ENCODE results near the gene NCKAP5.

NCKAP5 gene

DNA sequence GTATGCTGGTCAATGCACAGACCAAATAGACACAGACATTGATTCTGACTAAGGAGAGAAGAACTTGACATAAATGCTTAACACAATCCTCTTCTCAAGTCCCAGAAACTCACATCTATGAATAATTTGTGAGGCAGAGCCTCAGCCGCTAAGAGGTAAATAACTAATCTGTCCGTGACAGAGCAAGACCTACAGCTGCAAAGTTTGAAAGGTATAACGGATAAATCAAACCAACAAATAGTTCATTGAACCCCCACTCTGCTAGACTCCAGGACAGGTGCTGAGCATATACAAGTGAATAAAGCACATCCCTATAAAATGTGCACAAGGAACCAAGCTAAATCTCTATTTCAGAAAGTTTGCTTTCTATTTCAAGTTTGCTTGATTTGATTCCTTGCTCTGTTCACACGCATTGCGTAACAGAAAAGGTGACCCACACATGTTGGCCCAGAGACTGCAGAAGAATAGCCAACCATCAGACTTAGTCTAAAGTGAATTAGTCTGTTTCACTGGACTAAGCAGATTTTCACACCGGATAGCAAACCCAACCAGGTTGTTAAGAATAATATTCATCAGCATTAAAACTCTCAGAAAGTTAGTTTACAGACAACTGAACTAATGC lies 51.7 kb downstream of the NCKAP5 start:
- Histone ChIP-seq H3K4me1 (ENCODE audit: control insufficient read depth in 1 of 2, insufficient read depth in 2 of 2, low read length in 2 of 2) (no peaks in the 10 kb centered on the region), H2AK5ac (ENCODE audit: low read length) (no peak overlapping the region), H2BK12ac (ENCODE audit: low read length) (no peak overlapping the region), H2AFZ (ENCODE audit: insufficient read depth, low read length, poor library complexity) (no peak overlapping the region), H3K79me2 (ENCODE audit: control insufficient read depth, insufficient read depth, low read length, poor library complexity) (no peaks in the 10 kb centered on the region), H3K4me3 (ENCODE audit: low read depth, low read length) (no peak overlapping the region), H3K27ac (ENCODE audit: low read depth, low read length) (no peak overlapping the region), H4K12ac (ENCODE audit: low read depth, low read length) (no peak overlapping the region), H3K14ac (ENCODE audit: low read length) (no peak overlapping the region), H3K18ac (ENCODE audit: low read length) (no peak overlapping the region), H3K4me2 (ENCODE audit: low read length) (no peak overlapping the region), H2BK120ac (ENCODE audit: insufficient read depth, low read length, poor library complexity) (no peak overlapping the region), H4K8ac (ENCODE audit: low read depth, low read length) (no peak overlapping the region), H3K79me1 (ENCODE audit: low read length) (no peaks in the 10 kb centered on the region), H3K4ac (ENCODE audit: low read depth, low read length) (no peak overlapping the region), H4K91ac (ENCODE audit: low read depth, low read length) (no peak overlapping the region), H3K9ac (ENCODE audit: low read length) (no peak overlapping the region), H3K9me3 (ENCODE audit: insufficient read depth, low read depth, low read length) (no peaks in the 10 kb centered on the region), H3K36me3 (ENCODE audit: control insufficient read depth in 1 of 2, insufficient read depth in 2 of 2, low read length in 2 of 2) (no peaks in the 10 kb centered on the region), H3K27me3 (ENCODE audit: insufficient read depth, low read length) (peaks cover 3% of the 10 kb centered on the region), H3K23ac (ENCODE audit: low read length) (no peak overlapping the region), H2BK5ac (ENCODE audit: low read depth, low read length, poor library complexity) (no peak overlapping the region)
- WGBS (ENCODE audit: extremely low coverage, insufficient coverage, insufficient read length) = no CpG with 5 or more reads among the region's 6 CpGs
- no peak for DNase-seq

DNA sequence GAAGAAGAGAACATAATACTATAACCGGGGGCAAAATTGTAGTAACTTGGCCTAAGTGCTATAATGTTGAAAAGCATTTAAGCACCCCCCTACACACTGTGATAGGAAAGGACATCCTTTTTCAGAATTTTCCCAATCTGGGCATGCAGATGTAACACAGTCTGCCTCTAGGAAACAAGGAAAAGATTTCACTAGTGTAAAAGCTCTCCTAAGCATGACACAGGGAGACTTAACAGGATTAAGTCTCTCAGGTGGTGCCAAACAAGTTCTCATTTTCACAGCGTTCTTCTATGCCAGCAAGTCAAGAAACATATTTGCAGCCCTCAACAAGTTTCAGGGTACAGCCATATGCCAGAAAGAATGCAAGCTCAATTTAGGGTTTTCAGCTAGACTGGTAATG lies 53.0 kb downstream of the NCKAP5 start:
- Histone ChIP-seq H3K4me3 (ENCODE audit: low read depth, low read length) (no peak overlapping the region), H3K27ac (ENCODE audit: low read depth, low read length) (no peak overlapping the region), H3K4ac (ENCODE audit: low read depth, low read length) (no peak overlapping the region), H2AK5ac (ENCODE audit: low read length) (no peak overlapping the region), H3K23ac (ENCODE audit: low read length) (no peak overlapping the region), H2BK120ac (ENCODE audit: insufficient read depth, low read length, poor library complexity) (no peak overlapping the region), H3K14ac (ENCODE audit: low read length) (no peak overlapping the region), H4K12ac (ENCODE audit: low read depth, low read length) (no peak overlapping the region), H2BK5ac (ENCODE audit: low read depth, low read length, poor library complexity) (no peak overlapping the region), H3K9me3 (ENCODE audit: insufficient read depth, low read depth, low read length) (no peaks in the 10 kb centered on the region), H3K4me1 (ENCODE audit: control insufficient read depth in 1 of 2, insufficient read depth in 2 of 2, low read length in 2 of 2) (no peaks in the 10 kb centered on the region), H4K8ac (ENCODE audit: low read depth, low read length) (no peak overlapping the region), H3K79me1 (ENCODE audit: low read length) (no peaks in the 10 kb centered on the region), H3K4me2 (ENCODE audit: low read length) (no peak overlapping the region), H3K79me2 (ENCODE audit: control insufficient read depth, insufficient read depth, low read length, poor library complexity) (no peaks in the 10 kb centered on the region), H3K36me3 (ENCODE audit: control insufficient read depth in 1 of 2, insufficient read depth in 2 of 2, low read length in 2 of 2) (no peaks in the 10 kb centered on the region), H4K91ac (ENCODE audit: low read depth, low read length) (no peak overlapping the region), H3K18ac (ENCODE audit: low read length) (no peak overlapping the region), H3K27me3 (ENCODE audit: insufficient read depth, low read length) (peaks cover 3% of the 10 kb centered on the region), H2BK12ac (ENCODE audit: low read length) (no peak overlapping the region), H2AFZ (ENCODE audit: insufficient read depth, low read length, poor library complexity) (no peak overlapping the region), H3K9ac (ENCODE audit: low read length) (no peak overlapping the region)
- no CpG with 5 or more reads among the region's 2 CpGs for WGBS (ENCODE audit: extremely low coverage, insufficient coverage, insufficient read length)
- no peak for DNase-seq

DNA sequence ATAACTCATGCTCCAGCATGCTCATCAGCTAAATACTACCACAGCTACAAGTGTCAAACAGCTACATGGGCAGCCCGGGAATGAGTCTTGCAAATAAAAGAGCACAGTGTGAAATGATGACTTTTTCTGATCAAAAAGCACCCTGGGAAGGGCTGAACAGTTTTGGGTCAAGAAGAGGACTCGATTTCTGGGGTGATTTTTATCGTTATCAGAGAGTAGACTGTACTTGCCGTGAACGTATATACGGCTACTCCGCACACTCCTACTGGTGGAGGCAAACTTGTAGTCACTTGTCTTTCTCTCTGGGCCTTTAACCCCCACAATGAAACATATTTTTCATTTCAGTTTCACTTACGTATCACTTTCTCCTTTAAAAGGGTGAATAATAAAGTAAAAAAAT lies 54.4 kb downstream of the NCKAP5 start:
- H3K18ac ChIP-seq (ENCODE audit: low read length) = no peak overlapping the region
- H3K27ac ChIP-seq (ENCODE audit: low read depth, low read length) = no peak overlapping the region
- H3K79me1 ChIP-seq (ENCODE audit: low read length) = no peaks in the 10 kb centered on the region
- H3K9me3 ChIP-seq (ENCODE audit: insufficient read depth, low read depth, low read length) = no peaks in the 10 kb centered on the region
- H3K4me3 ChIP-seq (ENCODE audit: low read depth, low read length) = no peak overlapping the region
- H2BK5ac ChIP-seq (ENCODE audit: low read depth, low read length, poor library complexity) = no peak overlapping the region
- no peak overlapping the region for H2AFZ ChIP-seq (ENCODE audit: insufficient read depth, low read length, poor library complexity)
- no peak overlapping the region for H3K23ac ChIP-seq (ENCODE audit: low read length)
- H3K27me3 ChIP-seq (ENCODE audit: insufficient read depth, low read length) = no peaks in the 10 kb centered on the region
- no peak overlapping the region for H4K91ac ChIP-seq (ENCODE audit: low read depth, low read length)
- WGBS (ENCODE audit: extremely low coverage, insufficient coverage, insufficient read length) = no CpG with 5 or more reads among the region's 8 CpGs
- no peaks in the 10 kb centered on the region for H3K79me2 ChIP-seq (ENCODE audit: control insufficient read depth, insufficient read depth, low read length, poor library complexity)
- DNase-seq = no peak
- no peak overlapping the region for H4K8ac ChIP-seq (ENCODE audit: low read depth, low read length)
- no peaks in the 10 kb centered on the region for H3K36me3 ChIP-seq (ENCODE audit: control insufficient read depth in 1 of 2, insufficient read depth in 2 of 2, low read length in 2 of 2)
- no peak overlapping the region for H4K12ac ChIP-seq (ENCODE audit: low read depth, low read length)
- no peak overlapping the region for H3K14ac ChIP-seq (ENCODE audit: low read length)
- H3K9ac ChIP-seq (ENCODE audit: low read length) = no peak overlapping the region
- no peak overlapping the region for H2BK120ac ChIP-seq (ENCODE audit: insufficient read depth, low read length, poor library complexity)
- H2BK12ac ChIP-seq (ENCODE audit: low read length) = no peak overlapping the region
- H2AK5ac ChIP-seq (ENCODE audit: low read length) = no peak overlapping the region
- no peak overlapping the region for H3K4ac ChIP-seq (ENCODE audit: low read depth, low read length)
- no peaks in the 10 kb centered on the region for H3K4me1 ChIP-seq (ENCODE audit: control insufficient read depth in 1 of 2, insufficient read depth in 2 of 2, low read length in 2 of 2)
- no peak overlapping the region for H3K4me2 ChIP-seq (ENCODE audit: low read length)

DNA sequence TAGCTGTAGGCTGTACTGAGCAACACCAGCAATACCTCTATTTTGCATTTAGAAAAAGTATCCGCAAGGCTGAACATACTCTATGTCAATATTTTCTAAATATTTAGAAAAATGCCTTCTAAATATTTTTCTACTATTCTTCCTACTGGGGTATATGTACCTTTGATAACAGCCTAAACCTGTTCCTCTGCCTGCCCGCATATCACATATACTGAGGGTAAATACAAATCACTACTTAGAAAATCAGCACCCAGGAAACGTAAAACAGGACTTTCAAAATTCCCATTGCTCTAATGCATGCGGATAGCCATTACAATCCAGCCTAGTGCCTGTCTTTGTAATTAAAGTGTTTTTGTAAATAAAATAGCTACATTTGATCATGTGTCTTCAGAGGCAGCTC lies 56.1 kb downstream of the NCKAP5 start:
- Histone ChIP-seq H3K79me2 (ENCODE audit: control insufficient read depth, insufficient read depth, low read length, poor library complexity) (no peaks in the 10 kb centered on the region), H2BK5ac (ENCODE audit: low read depth, low read length, poor library complexity) (no peak overlapping the region), H3K27ac (ENCODE audit: low read depth, low read length) (no peak overlapping the region), H3K27me3 (ENCODE audit: insufficient read depth, low read length) (no peaks in the 10 kb centered on the region), H2AK5ac (ENCODE audit: low read length) (no peak overlapping the region), H3K4me2 (ENCODE audit: low read length) (no peak overlapping the region), H3K79me1 (ENCODE audit: low read length) (no peaks in the 10 kb centered on the region), H3K14ac (ENCODE audit: low read length) (no peak overlapping the region), H3K9me3 (ENCODE audit: insufficient read depth, low read depth, low read length) (no peaks in the 10 kb centered on the region), H3K36me3 (ENCODE audit: control insufficient read depth in 1 of 2, insufficient read depth in 2 of 2, low read length in 2 of 2) (no peaks in the 10 kb centered on the region), H4K91ac (ENCODE audit: low read depth, low read length) (no peak overlapping the region), H3K4me1 (ENCODE audit: control insufficient read depth in 1 of 2, insufficient read depth in 2 of 2, low read length in 2 of 2) (no peaks in the 10 kb centered on the region), H2BK12ac (ENCODE audit: low read length) (no peak overlapping the region), H3K18ac (ENCODE audit: low read length) (no peak overlapping the region), H2BK120ac (ENCODE audit: insufficient read depth, low read length, poor library complexity) (no peak overlapping the region), H3K4me3 (ENCODE audit: low read depth, low read length) (no peak overlapping the region), H3K9ac (ENCODE audit: low read length) (no peak overlapping the region), H3K4ac (ENCODE audit: low read depth, low read length) (no peak overlapping the region), H3K23ac (ENCODE audit: low read length) (no peak overlapping the region), H2AFZ (ENCODE audit: insufficient read depth, low read length, poor library complexity) (no peak overlapping the region), H4K12ac (ENCODE audit: low read depth, low read length) (no peak overlapping the region), H4K8ac (ENCODE audit: low read depth, low read length) (no peak overlapping the region)
- no CpG with 5 or more reads among the region's 4 CpGs for WGBS (ENCODE audit: extremely low coverage, insufficient coverage, insufficient read length)
- peak; percentile 58 to 80 for DNase-seq
